PC-3 (cell line): ENCODE measurements around the gene CDCP1. TPM values are rescaled to one million over a fixed set of nuclear protein-coding genes. Genes with fewer than 3 reads are reported as not detected.

Experiments
- ATAC-seq: fragments of 200-7000 bp; cut with Tn5 transposase; 2 replicates; pipeline ENCODE4 v1.9.1; 2020; ENCODE audit warnings: mild to moderate bottlenecking, moderate library complexity
- BruUV-seq: library from RNA; stranded (reverse); fragments of 400-500 nt; replicated peaks from 2 replicates; lab custom pipeline; 2021; lab: Mats Ljungman, UMichigan
- CTCF ChIA-PET: fragments of 300-600 bp; sonication (Branson Sonifier 250); formaldehyde crosslinking; loops from one replicate; lab custom pipeline; 2022; ENCODE audit warnings: antibody characterized with exemption; lab: Charles Lee
- POLR2A ChIA-PET: fragments of 300-600 bp; sonication (Branson Sonifier 250); formaldehyde crosslinking; loops from one replicate; lab custom pipeline; 2022; ENCODE audit warnings: antibody characterized with exemption; ENCODE audit not compliant: unreplicated experiment; lab: Charles Lee
- DNase-seq: peaks from one replicate; pipeline ENCODE4 v3.0.0-alpha.2; 2015
- H2AFZ ChIP-seq: fragments of 300-600 bp; sonication (generic); 2 replicates; pipeline ENCODE4 v1.6.0; 2016; ENCODE audit warnings: antibody characterized with exemption, low read length
- H3F3A ChIP-seq: fragments of 300-600 bp; sonication (generic); one replicate; pipeline ENCODE4 v1.6.0; 2017; ENCODE audit warnings: antibody characterized with exemption, low read length, control low read depth, mild to moderate bottlenecking; ENCODE audit not compliant: unreplicated experiment
- H3K27ac ChIP-seq: fragments of 300-600 bp; sonication (generic); 2 replicates; pipeline ENCODE4 v1.5.1; 2016; ENCODE audit warnings: mild to moderate bottlenecking, low read length
- H3K27me3 ChIP-seq: fragments of 300-600 bp; sonication (generic); 2 replicates; pipeline ENCODE4 v1.6.1; 2016; ENCODE audit warnings: low read length, mixed read lengths
- H3K36me3 ChIP-seq: fragments of 300-600 bp; sonication (generic); 2 replicates; pipeline ENCODE4 v1.6.1; 2016; ENCODE audit warnings: low read depth, mixed run types, low read length, mixed read lengths
- H3K4me1 ChIP-seq: fragments of 300-600 bp; sonication (generic); 2 replicates; pipeline ENCODE4 v1.5.1; 2016; ENCODE audit warnings: low read length; ENCODE audit not compliant: insufficient read depth
- H3K4me2 ChIP-seq: fragments of 300-600 bp; sonication (generic); 2 replicates; pipeline ENCODE4 v1.6.0; 2016; ENCODE audit warnings: low read length
- H3K4me3 ChIP-seq: fragments of 300-600 bp; sonication (generic); 2 replicates; pipeline ENCODE4 v1.5.1; 2016; ENCODE audit warnings: mild to moderate bottlenecking, low read length, mixed read lengths
- H3K79me2 ChIP-seq: fragments of 300-600 bp; sonication (generic); 2 replicates; pipeline ENCODE4 v1.6.1; 2017; ENCODE audit warnings: low read length, mixed read lengths
- H3K9ac ChIP-seq: fragments of 300-600 bp; sonication (generic); 2 replicates; pipeline ENCODE4 v1.6.0; 2016; ENCODE audit warnings: mild to moderate bottlenecking, low read length
- H3K9me2 ChIP-seq: fragments of 300-600 bp; sonication (generic); replicated peaks from 2 replicates; pipeline ENCODE4 v1.6.1; 2016; ENCODE audit warnings: mixed run types, low read length, mixed read lengths
- H3K9me3 ChIP-seq: fragments of 300-600 bp; sonication (generic); 2 replicates; pipeline ENCODE4 v1.6.1; 2016; ENCODE audit warnings: low read length, mixed read lengths
- H4K20me1 ChIP-seq: fragments of 300-600 bp; sonication (generic); 2 replicates; pipeline ENCODE4 v1.6.1; 2016; ENCODE audit warnings: low read length, mixed read lengths
- EZH2 ChIP-seq: fragments of 300-600 bp; sonication (generic); IDR thresholded peaks from one replicate; pipeline ENCODE4 v1.6.1; 2017; ENCODE audit warnings: antibody characterized with exemption, mild to moderate bottlenecking, low read length; ENCODE audit not compliant: unreplicated experiment
- EZH2phosphoT487 ChIP-seq: fragments of 300-600 bp; sonication (generic); IDR thresholded peaks from 2 replicates; pipeline ENCODE4 v1.6.1; 2018; ENCODE audit warnings: mild to moderate bottlenecking, antibody characterized with exemption, low read length, borderline replicate concordance
- intact Hi-C: fragments of 100-400 bp; cut with micrococcal nuclease; formaldehyde crosslinking; loops from 2 replicates; pipeline ENCODE4 v1.9.0; 2023
- total RNA-seq: library from RNA; depleted of rRNA; stranded (reverse); fragments of >200 nt; gene quantifications from 2 replicates; pipeline ENCODE4 v1.2.3, GENCODE V29; 2014
- TF ChIP-seq, protein P1 (sequence below): fragments of 300-600 bp; sonication (generic); conservative IDR thresholded peaks from 2 replicates; pipeline ENCODE4 v1.5.1; 2017; ENCODE audit warnings: antibody characterized with exemption, low read depth, mild to moderate bottlenecking, low read length

The CDCP1 gene
- total RNA-seq, 1 experiment from 2014 or later: 120 TPM

DNA sequence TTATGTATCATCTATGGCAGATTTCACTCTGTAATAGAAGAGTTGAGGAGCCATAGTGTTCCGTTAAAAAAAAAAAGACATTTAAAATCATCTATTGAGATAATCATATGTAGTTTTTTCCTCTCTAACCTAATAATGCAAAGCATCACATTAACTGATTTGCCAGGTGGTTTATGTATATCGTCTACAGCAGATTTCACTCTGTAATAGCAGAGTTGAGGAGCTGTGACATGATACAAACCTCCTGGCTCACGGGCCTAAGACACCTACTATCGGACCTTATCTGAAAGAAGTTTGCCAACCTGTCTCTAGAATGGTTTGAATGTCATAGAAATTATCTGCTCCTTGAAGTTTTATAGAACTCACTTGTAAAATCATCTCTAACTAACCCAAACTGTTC, 29.8 kb downstream of the CDCP1 start:
- Histone ChIP-seq H3K27me3 (no peaks in the 10 kb centered on the region), H3K79me2 (peaks cover 81% of the 10 kb centered on the region), H3K4me3 (no peak overlapping the region), H3K9me3 (no peaks in the 10 kb centered on the region), H3K9ac (no peak overlapping the region), H3K36me3 (peaks cover 81% of the 10 kb centered on the region), H3F3A (peaks cover 8% of the 10 kb centered on the region), H3K4me1 (peaks cover 30% of the 10 kb centered on the region), H3K4me2 (no peak overlapping the region), H2AFZ (no peak overlapping the region), H4K20me1 (no peaks in the 10 kb centered on the region), H3K9me2 (no peaks in the 10 kb centered on the region), H3K27ac (no peak overlapping the region)
- TF ChIP-seq, protein P1, sequence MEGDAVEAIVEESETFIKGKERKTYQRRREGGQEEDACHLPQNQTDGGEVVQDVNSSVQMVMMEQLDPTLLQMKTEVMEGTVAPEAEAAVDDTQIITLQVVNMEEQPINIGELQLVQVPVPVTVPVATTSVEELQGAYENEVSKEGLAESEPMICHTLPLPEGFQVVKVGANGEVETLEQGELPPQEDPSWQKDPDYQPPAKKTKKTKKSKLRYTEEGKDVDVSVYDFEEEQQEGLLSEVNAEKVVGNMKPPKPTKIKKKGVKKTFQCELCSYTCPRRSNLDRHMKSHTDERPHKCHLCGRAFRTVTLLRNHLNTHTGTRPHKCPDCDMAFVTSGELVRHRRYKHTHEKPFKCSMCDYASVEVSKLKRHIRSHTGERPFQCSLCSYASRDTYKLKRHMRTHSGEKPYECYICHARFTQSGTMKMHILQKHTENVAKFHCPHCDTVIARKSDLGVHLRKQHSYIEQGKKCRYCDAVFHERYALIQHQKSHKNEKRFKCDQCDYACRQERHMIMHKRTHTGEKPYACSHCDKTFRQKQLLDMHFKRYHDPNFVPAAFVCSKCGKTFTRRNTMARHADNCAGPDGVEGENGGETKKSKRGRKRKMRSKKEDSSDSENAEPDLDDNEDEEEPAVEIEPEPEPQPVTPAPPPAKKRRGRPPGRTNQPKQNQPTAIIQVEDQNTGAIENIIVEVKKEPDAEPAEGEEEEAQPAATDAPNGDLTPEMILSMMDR: no peak
- TF ChIP-seq EZH2 (no peak), EZH2phosphoT487 (no peak)
- ChIA-PET CTCF (no interaction called here), POLR2A (no interaction called here)
- ATAC-seq (no peak), DNase-seq (no peak)
- intact Hi-C loops: no loop called here
- BruUV-seq: no TSS peak

DNA sequence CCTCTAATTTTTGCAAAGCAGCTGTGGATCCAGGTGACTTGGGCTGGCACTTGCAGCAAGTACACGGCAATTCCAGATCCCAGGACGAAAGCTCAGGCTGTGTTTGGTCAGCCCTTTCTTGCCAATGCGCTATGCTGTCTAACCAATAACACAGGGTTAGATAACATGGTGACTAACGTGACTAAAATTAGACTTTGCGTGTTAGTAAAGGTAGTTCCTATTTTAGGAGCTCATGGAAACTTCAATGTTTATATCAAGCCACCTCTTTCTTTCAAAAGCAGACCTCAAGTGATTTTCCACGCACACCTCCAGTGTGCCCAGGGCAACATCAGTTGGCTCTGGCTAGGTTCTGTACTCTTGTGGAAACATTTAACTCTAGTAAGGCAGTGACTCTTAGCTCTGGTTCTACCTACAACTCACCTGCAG, 32.5 kb downstream of the CDCP1 start:
- H3K9me3 ChIP-seq: no peaks in the 10 kb centered on the region
- no TSS peak for BruUV-seq
- no peak overlapping the region for H3K4me3 ChIP-seq
- no peaks in the 10 kb centered on the region for H3K27me3 ChIP-seq
- CTCF ChIA-PET: no interaction called here
- no peak overlapping the region for H3K27ac ChIP-seq
- ATAC-seq (no peak), DNase-seq (no peak)
- H3K4me1 ChIP-seq: peaks cover 5% of the 10 kb centered on the region
- intact Hi-C loops: no loop called here
- H3K36me3 ChIP-seq: peaks cover 88% of the 10 kb centered on the region
- no peak overlapping the region for H3K4me2 ChIP-seq
- H3K9me2 ChIP-seq: no peaks in the 10 kb centered on the region
- no peak overlapping the region for H2AFZ ChIP-seq
- no peaks in the 10 kb centered on the region for H3F3A ChIP-seq
- TF ChIP-seq, protein P1: no peak
- no peak for TF ChIP-seq EZH2
- H3K79me2 ChIP-seq: peaks cover 73% of the 10 kb centered on the region
- no peak overlapping the region for H3K9ac ChIP-seq
- POLR2A ChIA-PET: interaction anchor here (0.5 kb wide), 1 partner anchor 10 kb away, joined by 3 read pairs; no protein-coding TSS in a partner anchor
- no peaks in the 10 kb centered on the region for H4K20me1 ChIP-seq

DNA sequence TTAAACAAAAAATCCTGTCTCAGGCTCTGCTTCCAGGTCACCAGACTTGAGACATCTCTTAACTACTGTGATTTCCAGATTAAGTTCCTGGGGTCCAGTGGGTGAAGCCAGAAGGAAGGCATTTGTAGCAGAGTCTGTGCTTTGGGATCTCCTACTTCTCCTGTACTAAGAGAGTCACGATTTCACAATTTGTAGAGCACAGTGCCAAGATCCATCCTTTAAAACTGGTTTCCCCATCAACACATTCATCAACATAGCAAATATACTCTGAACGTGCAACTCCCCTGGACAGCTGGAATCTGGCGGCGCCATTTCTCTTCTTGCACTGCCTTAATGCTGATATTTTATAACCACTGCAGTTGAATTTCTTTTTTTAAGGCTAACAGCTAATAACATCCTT, 33.2 kb downstream of the CDCP1 start:
- Histone ChIP-seq H3K9ac (no peak overlapping the region), H3F3A (no peaks in the 10 kb centered on the region), H4K20me1 (no peaks in the 10 kb centered on the region), H2AFZ (no peak overlapping the region), H3K27ac (no peak overlapping the region), H3K79me2 (peaks cover 71% of the 10 kb centered on the region), H3K4me2 (no peak overlapping the region), H3K4me1 (no peaks in the 10 kb centered on the region), H3K36me3 (peaks cover 87% of the 10 kb centered on the region), H3K4me3 (no peak overlapping the region), H3K27me3 (no peaks in the 10 kb centered on the region), H3K9me3 (no peaks in the 10 kb centered on the region), H3K9me2 (no peaks in the 10 kb centered on the region)
- ChIA-PET POLR2A (no interaction called here), CTCF (no interaction called here)
- intact Hi-C loops: no loop called here
- ATAC-seq: no peak
- peak; percentile 30 for DNase-seq
- BruUV-seq: no TSS peak
- no peak for TF ChIP-seq EZH2
- no peak for TF ChIP-seq EZH2phosphoT487
- TF ChIP-seq, protein P1: no peak
